DOHH2 (cell line): Measurements from ENCODE around the gene CRYBG1.

ENCODE experiments used
- EZH2phosphoT487 ChIP-seq: fragments of 200-600 bp; sonication (generic); IDR thresholded peaks from 2 replicates; pipeline ENCODE4 v1.6.1; 2017; ENCODE audit warnings: borderline replicate concordance, mild to moderate bottlenecking, antibody characterized with exemption, low read length, moderate library complexity, mixed read lengths
- TF ChIP-seq, protein P1 (sequence below): fragments of 200-600 bp; sonication (generic); IDR thresholded peaks from one replicate; pipeline ENCODE4 v1.5.1; 2014; ENCODE audit warnings: antibody characterized with exemption, mild to moderate bottlenecking, low read depth, low read length; ENCODE audit not compliant: poor library complexity, severe bottlenecking

DNA sequence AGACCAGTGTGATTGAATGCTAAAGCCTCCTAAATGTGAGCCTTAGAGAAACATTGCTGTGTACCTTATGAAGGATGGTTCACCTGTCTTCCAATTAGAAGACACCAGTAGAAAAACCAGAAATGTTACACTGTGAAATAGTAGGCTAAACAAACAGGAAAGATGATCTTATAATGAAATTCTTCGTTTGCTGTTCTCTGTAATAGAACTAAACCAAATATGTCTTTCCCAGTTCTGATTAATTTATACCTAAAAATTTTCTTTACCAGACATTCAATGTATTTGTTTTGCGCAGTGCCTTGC, 154.0 kb downstream of the CRYBG1 start:
- TF ChIP-seq, protein P1, sequence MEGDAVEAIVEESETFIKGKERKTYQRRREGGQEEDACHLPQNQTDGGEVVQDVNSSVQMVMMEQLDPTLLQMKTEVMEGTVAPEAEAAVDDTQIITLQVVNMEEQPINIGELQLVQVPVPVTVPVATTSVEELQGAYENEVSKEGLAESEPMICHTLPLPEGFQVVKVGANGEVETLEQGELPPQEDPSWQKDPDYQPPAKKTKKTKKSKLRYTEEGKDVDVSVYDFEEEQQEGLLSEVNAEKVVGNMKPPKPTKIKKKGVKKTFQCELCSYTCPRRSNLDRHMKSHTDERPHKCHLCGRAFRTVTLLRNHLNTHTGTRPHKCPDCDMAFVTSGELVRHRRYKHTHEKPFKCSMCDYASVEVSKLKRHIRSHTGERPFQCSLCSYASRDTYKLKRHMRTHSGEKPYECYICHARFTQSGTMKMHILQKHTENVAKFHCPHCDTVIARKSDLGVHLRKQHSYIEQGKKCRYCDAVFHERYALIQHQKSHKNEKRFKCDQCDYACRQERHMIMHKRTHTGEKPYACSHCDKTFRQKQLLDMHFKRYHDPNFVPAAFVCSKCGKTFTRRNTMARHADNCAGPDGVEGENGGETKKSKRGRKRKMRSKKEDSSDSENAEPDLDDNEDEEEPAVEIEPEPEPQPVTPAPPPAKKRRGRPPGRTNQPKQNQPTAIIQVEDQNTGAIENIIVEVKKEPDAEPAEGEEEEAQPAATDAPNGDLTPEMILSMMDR = no peak
- TF ChIP-seq EZH2phosphoT487 = no peak
